LNCaP clone FGC (cell line): ENCODE measurements around the gene CTNNBIP1.
"Not testable (repeated sequence)": the region's sequence is repeated elsewhere in the genome, so short reads cannot be mapped to it uniquely, and the experiment has no call there.

Source experiments
- DNase-seq: peaks from one replicate; pipeline ENCODE4 v3.0.0-alpha.2; 2011; ENCODE audit warnings: low read depth
- H3K4me3 ChIP-seq: 2 replicates; pipeline ENCODE4 v1.5.1; 2011; ENCODE audit warnings: mild to moderate bottlenecking, low read depth, low read length, control low read depth
- TF ChIP-seq, protein P1 (sequence below): IDR thresholded peaks from 2 replicates; pipeline ENCODE4 v1.5.1; 2012; ENCODE audit warnings: mild to moderate bottlenecking; ENCODE audit not compliant: control insufficient read depth, insufficient read depth; ENCODE audit errors: extremely low read depth

CTNNBIP1 gene

DNA sequence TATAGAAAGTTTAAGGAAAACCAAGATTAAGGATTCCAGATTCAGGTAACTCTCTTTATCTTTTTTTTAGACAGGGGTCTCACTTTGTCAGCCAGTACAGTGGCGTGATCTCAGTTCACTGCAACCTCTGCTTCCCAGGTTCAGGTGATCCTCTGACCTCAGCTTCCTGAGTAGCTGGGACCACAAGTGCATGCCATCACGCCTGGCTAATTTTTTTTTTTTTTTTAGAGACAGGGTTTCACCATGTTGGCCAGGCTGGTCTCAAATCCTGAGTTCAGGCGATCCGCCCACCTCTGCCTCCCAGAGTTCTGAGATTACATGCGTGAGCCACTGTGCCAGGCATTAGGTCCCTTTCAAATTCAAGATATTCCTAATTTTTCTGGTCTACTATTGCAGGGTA, 17.2 kb upstream of the CTNNBIP1 start:
- TF ChIP-seq, protein P1, sequence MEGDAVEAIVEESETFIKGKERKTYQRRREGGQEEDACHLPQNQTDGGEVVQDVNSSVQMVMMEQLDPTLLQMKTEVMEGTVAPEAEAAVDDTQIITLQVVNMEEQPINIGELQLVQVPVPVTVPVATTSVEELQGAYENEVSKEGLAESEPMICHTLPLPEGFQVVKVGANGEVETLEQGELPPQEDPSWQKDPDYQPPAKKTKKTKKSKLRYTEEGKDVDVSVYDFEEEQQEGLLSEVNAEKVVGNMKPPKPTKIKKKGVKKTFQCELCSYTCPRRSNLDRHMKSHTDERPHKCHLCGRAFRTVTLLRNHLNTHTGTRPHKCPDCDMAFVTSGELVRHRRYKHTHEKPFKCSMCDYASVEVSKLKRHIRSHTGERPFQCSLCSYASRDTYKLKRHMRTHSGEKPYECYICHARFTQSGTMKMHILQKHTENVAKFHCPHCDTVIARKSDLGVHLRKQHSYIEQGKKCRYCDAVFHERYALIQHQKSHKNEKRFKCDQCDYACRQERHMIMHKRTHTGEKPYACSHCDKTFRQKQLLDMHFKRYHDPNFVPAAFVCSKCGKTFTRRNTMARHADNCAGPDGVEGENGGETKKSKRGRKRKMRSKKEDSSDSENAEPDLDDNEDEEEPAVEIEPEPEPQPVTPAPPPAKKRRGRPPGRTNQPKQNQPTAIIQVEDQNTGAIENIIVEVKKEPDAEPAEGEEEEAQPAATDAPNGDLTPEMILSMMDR: no peak
- DNase-seq: no peak
- no peak overlapping the region for H3K4me3 ChIP-seq

- no peak for DNase-seq
- H3K4me3 ChIP-seq: no peak overlapping the region
- TF ChIP-seq, protein P1: no peak
Measured at GRCh38 chr1:9922342-9922741, 12.3 kb upstream of the CTNNBIP1 start.

DNA sequence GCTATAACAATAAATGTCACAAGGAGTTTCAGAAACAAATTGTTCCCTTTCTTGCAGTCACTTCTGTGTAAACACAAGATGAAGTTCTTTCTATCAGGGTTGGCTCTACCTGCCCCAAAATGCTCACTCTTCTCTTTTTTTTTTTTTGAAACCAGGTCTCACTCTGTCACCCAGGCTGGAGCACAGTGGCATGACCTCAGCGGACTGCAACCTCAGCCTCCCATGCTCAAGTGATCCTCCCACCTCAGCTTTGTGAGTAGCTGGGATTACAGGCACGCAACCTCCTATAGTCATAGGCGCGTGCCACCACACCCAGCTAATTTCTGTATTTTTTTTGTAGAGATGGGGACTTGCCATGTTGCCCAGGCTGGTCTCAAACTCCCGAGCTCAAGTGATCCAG, 10.5 kb upstream of the CTNNBIP1 start:
- DNase-seq: no peak
- TF ChIP-seq, protein P1: no peak
- no peak overlapping the region for H3K4me3 ChIP-seq

GRCh38 chr1:9917901-9918300, 7.8 kb upstream of the CTNNBIP1 start:
- TF ChIP-seq, protein P1: no peak
- H3K4me3 ChIP-seq: no peak overlapping the region
- no peak for DNase-seq

DNA sequence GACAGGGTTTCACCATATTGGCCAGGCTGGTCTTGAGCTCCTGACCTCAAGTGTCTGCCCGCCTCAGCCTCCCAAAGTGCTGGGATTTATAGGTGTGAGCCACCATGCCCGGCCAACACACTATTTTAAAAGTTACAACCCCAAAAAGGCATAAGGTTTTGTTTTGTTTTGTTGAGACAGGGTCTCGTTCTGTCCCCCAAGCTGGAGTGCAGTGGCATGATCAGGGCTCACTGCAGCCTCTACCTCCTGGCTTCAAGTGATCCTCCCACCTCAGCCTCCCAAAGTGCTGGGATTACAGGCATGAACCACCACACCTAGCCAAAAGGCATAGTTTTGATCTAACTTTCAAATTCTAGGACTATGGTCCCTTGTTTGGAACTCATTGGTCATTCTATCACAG, 7.4 kb upstream of the CTNNBIP1 start:
- not testable (repeated sequence) for H3K4me3 ChIP-seq, DNase-seq

GRCh38 chr1:9916452-9916851, 6.4 kb upstream of the CTNNBIP1 start:
- no peak for DNase-seq
- H3K4me3 ChIP-seq: no peak overlapping the region
- TF ChIP-seq, protein P1: no peak

GRCh38 chr1:9914610-9914937, 4.5 kb upstream of the CTNNBIP1 start:
- no peak for DNase-seq
- H3K4me3 ChIP-seq: no peak overlapping the region
- TF ChIP-seq, protein P1: no peak

- TF ChIP-seq, protein P1: no peak
- H3K4me3 ChIP-seq: no peak overlapping the region
- DNase-seq: no peak
Measured at GRCh38 chr1:9912264-9912936, 2.3 kb upstream of the CTNNBIP1 start.
